Measurements from ENCODE around the gene RPSA.
"Not testable (repeated sequence)": the region's sequence is repeated elsewhere in the genome, so short reads cannot be mapped to it uniquely, and the experiment has no call there.

Gene RPSA

GRCh38 chr3:39456159-39456558 lies 49.6 kb downstream of the RPSA start:
- DNase-seq (ENCODE audit: low read depth) = no peak

GRCh38 chr3:39457361-39457760 lies 50.8 kb downstream of the RPSA start:
- H3K4me3 ChIP-seq (ENCODE audit: low read depth, low read length) = no peak overlapping the region
- TF ChIP-seq CTCF (conservative IDR thresholded peaks at IDR 0.05; ENCODE audit: low read depth, low read length) = no peak
- no peak for DNase-seq (ENCODE audit: low read depth)

More at GRCh38 chr3:39456159-39456558, 49.6 kb downstream of the RPSA start:
- TF ChIP-seq CTCF (conservative IDR thresholded peaks at IDR 0.05; ENCODE audit: low read depth, low read length) = no peak
- H3K4me3 ChIP-seq (ENCODE audit: low read depth, low read length) = no peak overlapping the region

- DNase-seq (ENCODE audit: low read depth); H3K4me3 ChIP-seq (ENCODE audit: low read depth, low read length): not testable (repeated sequence)
These were observed 52.1 kb downstream of the RPSA start for GRCh38 chr3:39458579-39458978.

- no peak for TF ChIP-seq CTCF (conservative IDR thresholded peaks at IDR 0.05; ENCODE audit: low read depth, low read length)
- DNase-seq (ENCODE audit: low read depth) = no peak
These were observed 54.2 kb downstream of the RPSA start for GRCh38 chr3:39460677-39461076.

More at GRCh38 chr3:39460677-39461076, 54.2 kb downstream of the RPSA start:
- H3K4me3 ChIP-seq (ENCODE audit: low read depth, low read length) = no peak overlapping the region
